Effector memory CD8-positive, alpha-beta T cell (primary cell): Measurements from ENCODE around the gene HNRNPH1.

Experiments used
- ATAC-seq: fragments of 150-1000 bp; cut with Tn5 transposase; replicated peaks from 2 replicates; pipeline ENCODE4 v1.10.0; 2021; ENCODE audit warnings: mild to moderate bottlenecking, moderate library complexity
- DNase-seq, 3 experiments: peaks; one replicate each; pipeline ENCODE4 v3.0.0; 2021
- H3K27ac Mint-ChIP-seq, 2 donors: one replicate each; pipeline ENCODE4 v1.8.0; 2022; ENCODE audit warnings: mild to moderate bottlenecking in 2 of 2, mixed read lengths in 2 of 2, moderate library complexity in 2 of 2
- H3K27me3 Mint-ChIP-seq, 2 donors: one replicate each; pipeline ENCODE4 v1.8.0; 2022; ENCODE audit warnings: mixed read lengths in 2 of 2
- H3K36me3 Mint-ChIP-seq: one replicate; pipeline ENCODE4 v1.8.0; 2022; ENCODE audit warnings: mild to moderate bottlenecking, moderate library complexity, mixed read lengths; ENCODE audit not compliant: insufficient read depth
- H3K4me1 Mint-ChIP-seq, 2 donors: one replicate each; pipeline ENCODE4 v1.8.0; 2022; ENCODE audit warnings: low read depth in 2 of 2, mixed read lengths in 2 of 2
- H3K4me3 Mint-ChIP-seq, 2 donors: one replicate each; pipeline ENCODE4 v1.8.0; 2022; ENCODE audit warnings: mild to moderate bottlenecking in 2 of 2, mixed read lengths in 2 of 2, moderate library complexity in 2 of 2
- H3K9me3 Mint-ChIP-seq, 2 donors: one replicate each; pipeline ENCODE4 v1.8.0; 2022; ENCODE audit warnings: mixed read lengths in 2 of 2

Gene HNRNPH1

DNA sequence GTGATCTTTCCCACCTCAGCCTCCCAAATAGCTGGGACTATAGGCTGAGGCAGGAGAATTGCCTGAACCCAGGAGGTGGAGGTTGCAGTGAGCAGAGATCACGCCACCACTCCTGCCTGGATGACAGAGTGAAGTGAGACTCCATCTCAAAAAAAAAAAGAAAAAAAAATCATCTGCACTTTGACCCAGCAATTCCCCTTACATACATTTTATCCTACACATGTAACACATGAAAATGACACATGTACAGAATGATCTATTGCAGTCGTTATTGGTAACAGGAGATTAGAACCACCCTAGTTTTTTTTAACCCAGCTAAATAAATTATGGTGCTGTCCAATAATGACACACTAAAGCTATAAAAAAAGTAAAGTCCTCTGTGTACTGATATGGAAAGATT is 58.9 kb downstream of the HNRNPH1 start:
- H3K27me3 Mint-ChIP-seq: no peaks in the 10 kb centered on the region
- DNase-seq (no peak), ATAC-seq (no peak)
- no peak overlapping the region for H3K27ac Mint-ChIP-seq
- H3K9me3 Mint-ChIP-seq: no peaks in the 10 kb centered on the region
- no peak overlapping the region for H3K4me3 Mint-ChIP-seq
- peaks cover 0 to 8% of the 10 kb centered on the region in 2 donors for H3K4me1 Mint-ChIP-seq
- peaks cover 75% of the 10 kb centered on the region for H3K36me3 Mint-ChIP-seq
